T-cell (primary cell): ENCODE results near the gene TNS1. TPM values are rescaled to one million over a fixed set of nuclear protein-coding genes. Genes with fewer than 3 reads are reported as not detected.

ENCODE experiments used
- ATAC-seq, 4 experiments: fragments of 200-7000 bp in 3 of 4; fragments of 150-1000 bp in 1 of 4; cut with Tn5 transposase; replicated peaks in 1 of 4; 1 replicate in 3 of 4; 2 replicates in 1 of 4; pipeline ENCODE4 v1.10.0; 2021; ENCODE audit warnings: moderate library complexity in 3 of 4, mild to moderate bottlenecking in 2 of 4, moderate number of reproducible peaks in 1 of 4
- CTCF ChIA-PET, 2 donors: fragments of 300-600 bp; sonication (Branson Sonifier 250); formaldehyde crosslinking; loops; one replicate each; lab custom pipeline; 2022; ENCODE audit warnings: antibody characterized with exemption in 2 of 2; lab: Charles Lee
- POLR2A ChIA-PET, 2 donors: fragments of 300-600 bp; sonication (Branson Sonifier 250); formaldehyde crosslinking; loops; one replicate each; lab custom pipeline; 2022; ENCODE audit warnings: antibody characterized with exemption in 2 of 2; lab: Charles Lee
- DNase-seq, 35 experiments: peaks; one replicate each; pipeline versions ENCODE4 v3.0.0 to v3.0.0-alpha.2; 2013 to 2023
- H3K27ac ChIP-seq: one replicate; pipeline ENCODE4 v1.5.1; 2013; ENCODE audit warnings: low read length
- H3K27me3 ChIP-seq, 2 experiments: replicated peaks in 1 of 2; 1 replicate in 1 of 2; 2 replicates in 1 of 2; pipeline versions ENCODE4 v1.6.1 to v1.7.0; 2013; ENCODE audit warnings: low read length in 1 of 2, mixed read lengths in 1 of 2; ENCODE audit not compliant: control insufficient read depth in 2 of 2, insufficient read depth in 2 of 2; ENCODE audit errors: extremely low read depth in 1 of 2
- H3K36me3 ChIP-seq, 2 donors: 1 replicate in 1 of 2; 2 replicates in 1 of 2; pipeline versions ENCODE4 v1.6.1 to v1.7.0; 2013; ENCODE audit warnings: low read length in 1 of 2; ENCODE audit not compliant: control insufficient read depth in 2 of 2, insufficient read depth in 1 of 2; ENCODE audit errors: extremely low read depth in 1 of 2
- H3K4me1 ChIP-seq, 2 experiments: 1 replicate in 1 of 2; 2 replicates in 1 of 2; pipeline versions ENCODE4 v1.6.1 to v1.7.0; 2013; ENCODE audit warnings: low read length in 2 of 2, mixed read lengths in 1 of 2; ENCODE audit not compliant: insufficient read depth in 2 of 2, control insufficient read depth in 1 of 2; ENCODE audit errors: extremely low read depth in 1 of 2
- H3K4me3 ChIP-seq, 2 donors: 1 replicate in 1 of 2; 2 replicates in 1 of 2; pipeline versions ENCODE4 v1.5.1 to v1.7.0; 2013; ENCODE audit warnings: mild to moderate bottlenecking in 2 of 2, low read length in 1 of 2, moderate library complexity in 1 of 2; ENCODE audit not compliant: control insufficient read depth in 1 of 2; ENCODE audit errors: extremely low read depth in 1 of 2
- H3K9me3 ChIP-seq: 2 replicates; pipeline ENCODE4 v1.7.0; 2013
- H3K27ac Mint-ChIP-seq, 2 donors: one replicate each; pipeline ENCODE4 v1.8.0; 2020 to 2021; ENCODE audit warnings: mild to moderate bottlenecking in 2 of 2, mixed read lengths in 2 of 2
- H3K27me3 Mint-ChIP-seq, 2 donors: one replicate each; pipeline ENCODE4 v1.8.0; 2021 to 2022; ENCODE audit warnings: mixed read lengths in 2 of 2
- H3K36me3 Mint-ChIP-seq: one replicate; pipeline ENCODE4 v1.8.0; 2021; ENCODE audit warnings: mixed read lengths
- H3K4me1 Mint-ChIP-seq, 3 donors: one replicate each; pipeline ENCODE4 v1.8.0; 2020 to 2022; ENCODE audit warnings: mixed read lengths in 3 of 3, mild to moderate bottlenecking in 1 of 3
- H3K4me3 Mint-ChIP-seq, 3 donors: one replicate each; pipeline ENCODE4 v1.8.0; 2020 to 2022; ENCODE audit warnings: mild to moderate bottlenecking in 3 of 3, mixed read lengths in 3 of 3, moderate library complexity in 3 of 3
- H3K9me3 Mint-ChIP-seq, 3 donors: one replicate each; pipeline ENCODE4 v1.8.0; 2020 to 2022; ENCODE audit warnings: mixed read lengths in 3 of 3
- WGBS: methylation state at CpG from one replicate; pipeline ENCODE4 v1.1.5; 2013; ENCODE audit warnings: missing lambda C conversion rate; ENCODE audit not compliant: insufficient coverage; 5-methylcytosine and 5-hydroxymethylcytosine counted together
- total RNA-seq, 35 experiments: library from RNA in 6 of 35; stranded (reverse) in 6 of 35; fragments of 120-200 nt in 1 of 35; gene quantifications; one replicate each; pipeline versions ENCODE4 v1.2.1 to v1.2.4 and lab custom pipeline; 2013 to 2026

Gene TNS1
- total RNA-seq, 5 donors from 2014 or later (not counting 1 experiment from before 2014, with no cell fraction given) = 0.28 to 2.1 (median 1.3) TPM

- H3K4me1 Mint-ChIP-seq = peaks cover 0 to 5% (median 0%) of the 10 kb centered on the region in 3 donors
- ATAC-seq = no peak
- no peak overlapping the region for H3K27ac Mint-ChIP-seq
- WGBS = no CpG with 5 or more reads among the region's 9 CpGs
- H3K27me3 Mint-ChIP-seq = peaks cover 7 to 17% of the 10 kb centered on the region in 2 donors
- Histone ChIP-seq H3K4me3 (no peak overlapping the region), H3K27me3 (peaks cover 0 to 13% of the 10 kb centered on the region in 2 experiments), H3K27ac (no peak overlapping the region), H3K4me1 (no peaks in the 10 kb centered on the region), H3K36me3 (no peaks in the 10 kb centered on the region), H3K9me3 (no peaks in the 10 kb centered on the region)
- peaks cover 0 to 3% (median 0%) of the 10 kb centered on the region in 3 donors for H3K9me3 Mint-ChIP-seq
- DNase-seq = no peak
- CTCF ChIA-PET = interaction anchor here (0.7 to 0.9 kb wide), 2 partner anchors 15 to 16 kb away, joined by 3 to 4 read pairs; no protein-coding TSS in a partner anchor
- POLR2A ChIA-PET = interaction anchor here in 1 of 2 donors (0.6 kb wide), 1 partner anchor 1078 kb away, joined by 3 read pairs; no protein-coding TSS in a partner anchor
- no peak overlapping the region for H3K4me3 Mint-ChIP-seq
- no peaks in the 10 kb centered on the region for H3K36me3 Mint-ChIP-seq
Observed at GRCh38 chr2:217804791-217805667, 197.8 kb downstream of the TNS1 start.

GRCh38 chr2:217804338-217804737 is 198.5 kb downstream of the TNS1 start:
- H3K27ac ChIP-seq = no peak overlapping the region
- H3K4me1 ChIP-seq = no peaks in the 10 kb centered on the region
- no peak for DNase-seq
- H3K36me3 Mint-ChIP-seq = no peaks in the 10 kb centered on the region
- no peak for ATAC-seq
- H3K36me3 ChIP-seq = no peaks in the 10 kb centered on the region
- peaks cover 0 to 5% (median 0%) of the 10 kb centered on the region in 3 donors for H3K4me1 Mint-ChIP-seq
- no peaks in the 10 kb centered on the region for H3K9me3 ChIP-seq
- peaks cover 0 to 3% (median 0%) of the 10 kb centered on the region in 3 donors for H3K9me3 Mint-ChIP-seq
- no peak overlapping the region for H3K4me3 Mint-ChIP-seq
- WGBS = 96% methylated on average over 5 of the region's 12 CpGs
- no peak overlapping the region for H3K4me3 ChIP-seq
- CTCF ChIA-PET = interaction anchor here in 1 of 2 donors (1.5 kb wide), 1 partner anchor 18 kb away, joined by 4 read pairs; no protein-coding TSS in a partner anchor
- POLR2A ChIA-PET = no interaction called here
- H3K27me3 ChIP-seq = peaks cover 0 to 13% of the 10 kb centered on the region in 2 experiments
- no peak overlapping the region for H3K27ac Mint-ChIP-seq
- H3K27me3 Mint-ChIP-seq = peaks cover 7 to 12% of the 10 kb centered on the region in 2 donors

GRCh38 chr2:217803653-217803960 is 199.2 kb downstream of the TNS1 start:
- H3K27me3 ChIP-seq = peaks cover 0 to 9% of the 10 kb centered on the region in 2 experiments
- peaks cover 6 to 8% of the 10 kb centered on the region in 2 donors for H3K27me3 Mint-ChIP-seq
- no peak overlapping the region for H3K4me3 ChIP-seq
- CTCF ChIA-PET = interaction anchor here in 1 of 2 donors (1.5 kb wide), 1 partner anchor 17 kb away, joined by 4 read pairs; no protein-coding TSS in a partner anchor
- H3K27ac Mint-ChIP-seq = no peak overlapping the region
- no peaks in the 10 kb centered on the region for H3K9me3 ChIP-seq
- H3K9me3 Mint-ChIP-seq = peaks cover 0 to 3% (median 0%) of the 10 kb centered on the region in 3 donors
- no peak overlapping the region for H3K4me3 Mint-ChIP-seq
- ATAC-seq = no peak
- no peaks in the 10 kb centered on the region for H3K36me3 Mint-ChIP-seq
- H3K4me1 Mint-ChIP-seq = peaks cover 0 to 5% (median 0%) of the 10 kb centered on the region in 3 donors
- no CpG with 5 or more reads among the region's 3 CpGs for WGBS
- no peak for DNase-seq
- POLR2A ChIA-PET = no interaction called here
- H3K27ac ChIP-seq = no peak overlapping the region
- H3K4me1 ChIP-seq = no peaks in the 10 kb centered on the region
- no peaks in the 10 kb centered on the region for H3K36me3 ChIP-seq

GRCh38 chr2:217802876-217803652 is 199.7 kb downstream of the TNS1 start:
- Mint-ChIP-seq H3K36me3 (no peaks in the 10 kb centered on the region), H3K4me3 (no peak overlapping the region), H3K9me3 (peaks cover 0 to 3% (median 0%) of the 10 kb centered on the region in 3 donors), H3K4me1 (peaks cover 0 to 5% (median 0%) of the 10 kb centered on the region in 3 donors), H3K27ac (no peak overlapping the region), H3K27me3 (peaks cover 4 to 6% of the 10 kb centered on the region in 2 donors)
- no peak for ATAC-seq
- no peak overlapping the region for H3K4me3 ChIP-seq
- WGBS = 80% methylated on average over 2 of the region's 7 CpGs
- ChIA-PET POLR2A (no interaction called here), CTCF (interaction anchor here in 1 of 2 donors (1.5 kb wide), 1 partner anchor 17 kb away, joined by 4 read pairs; no protein-coding TSS in a partner anchor)
- no peaks in the 10 kb centered on the region for H3K9me3 ChIP-seq
- H3K27ac ChIP-seq = no peak overlapping the region
- H3K27me3 ChIP-seq = peaks cover 0 to 9% of the 10 kb centered on the region in 2 experiments
- no peaks in the 10 kb centered on the region for H3K4me1 ChIP-seq
- no peaks in the 10 kb centered on the region for H3K36me3 ChIP-seq
- no peak for DNase-seq

GRCh38 chr2:217802266-217802665 is 200.5 kb downstream of the TNS1 start:
- no peak overlapping the region for H3K4me3 ChIP-seq
- Mint-ChIP-seq H3K27ac (no peak overlapping the region), H3K4me3 (no peak overlapping the region), H3K27me3 (peaks cover 4 to 6% of the 10 kb centered on the region in 2 donors), H3K9me3 (peaks cover 0 to 3% (median 0%) of the 10 kb centered on the region in 3 donors), H3K36me3 (no peaks in the 10 kb centered on the region), H3K4me1 (peaks cover 0 to 5% (median 0%) of the 10 kb centered on the region in 3 donors)
- no peak overlapping the region for H3K27ac ChIP-seq
- no peaks in the 10 kb centered on the region for H3K36me3 ChIP-seq
- no peaks in the 10 kb centered on the region for H3K9me3 ChIP-seq
- CTCF ChIA-PET = no interaction called here
- POLR2A ChIA-PET = no interaction called here
- H3K27me3 ChIP-seq = peaks cover 0 to 7% of the 10 kb centered on the region in 2 experiments
- WGBS = 86% methylated on average over 4 of the region's 4 CpGs
- ATAC-seq (no peak), DNase-seq (no peak)
- no peaks in the 10 kb centered on the region for H3K4me1 ChIP-seq

- H3K4me3 Mint-ChIP-seq = no peak overlapping the region
- Histone ChIP-seq H3K4me1 (no peaks in the 10 kb centered on the region), H3K9me3 (no peaks in the 10 kb centered on the region), H3K4me3 (no peak overlapping the region), H3K36me3 (no peaks in the 10 kb centered on the region), H3K27ac (no peak overlapping the region), H3K27me3 (peaks cover 0 to 7% of the 10 kb centered on the region in 2 experiments)
- 84% methylated on average over 6 of the region's 8 CpGs for WGBS
- no peak overlapping the region for H3K27ac Mint-ChIP-seq
- H3K4me1 Mint-ChIP-seq = peaks cover 0 to 5% (median 0%) of the 10 kb centered on the region in 3 donors
- H3K27me3 Mint-ChIP-seq = peaks cover 2% of the 10 kb centered on the region in 2 donors
- ChIA-PET POLR2A (no interaction called here), CTCF (no interaction called here)
- H3K9me3 Mint-ChIP-seq = peaks cover 0 to 3% (median 0%) of the 10 kb centered on the region in 3 donors
- ATAC-seq = no peak
- no peak for DNase-seq
- H3K36me3 Mint-ChIP-seq = no peaks in the 10 kb centered on the region
Observed at GRCh38 chr2:217801711-217802110, 201.1 kb downstream of the TNS1 start.
